ENCODE results near the gene PELO. TPM values are rescaled to one million over a fixed set of nuclear protein-coding genes. Genes with fewer than 3 reads are reported as not detected.

PELO gene
- total and polyA plus RNA-seq, 12 donors, result 4.7 to 28.1 (median 21.1) TPM

DNA sequence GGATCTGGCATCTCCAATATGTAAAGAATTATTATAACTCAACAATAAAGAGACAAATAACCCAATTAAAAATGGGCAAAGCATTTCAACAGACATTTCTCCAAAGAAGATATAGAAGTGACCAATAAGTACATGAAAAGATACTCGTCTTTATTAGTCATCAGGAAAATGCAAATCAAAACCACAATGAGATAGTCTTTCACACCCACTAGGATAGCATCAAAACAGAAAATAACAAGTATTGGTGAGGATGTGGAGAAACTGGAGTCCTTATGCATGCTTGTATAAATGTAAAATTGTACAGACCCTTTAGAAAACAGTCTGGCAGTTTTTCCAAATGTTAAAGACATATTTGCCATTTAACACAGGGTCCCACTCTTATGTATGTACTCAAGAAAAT lies 39.1 kb upstream of the PELO start:
- Histone ChIP-seq H3K4me3 (no peak overlapping the region), H3K4me1 (peaks cover 0 to 20% (median 14%) of the 10 kb centered on the region in 9 donors), H3K36me3 (no peaks in the 10 kb centered on the region), H3K9me3 (no peaks in the 10 kb centered on the region), H3K27me3 (no peaks in the 10 kb centered on the region), H3K27ac (no peak overlapping the region)
- TF ChIP-seq, protein P1, sequence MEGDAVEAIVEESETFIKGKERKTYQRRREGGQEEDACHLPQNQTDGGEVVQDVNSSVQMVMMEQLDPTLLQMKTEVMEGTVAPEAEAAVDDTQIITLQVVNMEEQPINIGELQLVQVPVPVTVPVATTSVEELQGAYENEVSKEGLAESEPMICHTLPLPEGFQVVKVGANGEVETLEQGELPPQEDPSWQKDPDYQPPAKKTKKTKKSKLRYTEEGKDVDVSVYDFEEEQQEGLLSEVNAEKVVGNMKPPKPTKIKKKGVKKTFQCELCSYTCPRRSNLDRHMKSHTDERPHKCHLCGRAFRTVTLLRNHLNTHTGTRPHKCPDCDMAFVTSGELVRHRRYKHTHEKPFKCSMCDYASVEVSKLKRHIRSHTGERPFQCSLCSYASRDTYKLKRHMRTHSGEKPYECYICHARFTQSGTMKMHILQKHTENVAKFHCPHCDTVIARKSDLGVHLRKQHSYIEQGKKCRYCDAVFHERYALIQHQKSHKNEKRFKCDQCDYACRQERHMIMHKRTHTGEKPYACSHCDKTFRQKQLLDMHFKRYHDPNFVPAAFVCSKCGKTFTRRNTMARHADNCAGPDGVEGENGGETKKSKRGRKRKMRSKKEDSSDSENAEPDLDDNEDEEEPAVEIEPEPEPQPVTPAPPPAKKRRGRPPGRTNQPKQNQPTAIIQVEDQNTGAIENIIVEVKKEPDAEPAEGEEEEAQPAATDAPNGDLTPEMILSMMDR (IDR thresholded peaks at IDR 0.05), result no peak
- 30 to 86% methylated on average over 1 of the region's 1 CpG for WGBS, 2 donors
- ATAC-seq (no peak), DNase-seq (no peak)
- intact Hi-C loops (cut with DNase I), result no loop called here

GRCh38 chr5:52749666-52750065 lies 38.0 kb upstream of the PELO start:
- DNase-seq (no peak), ATAC-seq (no peak)
- Histone ChIP-seq H3K27me3 (no peaks in the 10 kb centered on the region), H3K27ac (no peak overlapping the region), H3K4me3 (no peak overlapping the region), H3K36me3 (no peaks in the 10 kb centered on the region), H3K4me1 (peaks cover 0 to 9% (median 4%) of the 10 kb centered on the region in 9 donors), H3K9me3 (no peaks in the 10 kb centered on the region)
- intact Hi-C loops (cut with DNase I), result no loop called here
- TF ChIP-seq, protein P1 (IDR thresholded peaks at IDR 0.05), result no peak

DNA sequence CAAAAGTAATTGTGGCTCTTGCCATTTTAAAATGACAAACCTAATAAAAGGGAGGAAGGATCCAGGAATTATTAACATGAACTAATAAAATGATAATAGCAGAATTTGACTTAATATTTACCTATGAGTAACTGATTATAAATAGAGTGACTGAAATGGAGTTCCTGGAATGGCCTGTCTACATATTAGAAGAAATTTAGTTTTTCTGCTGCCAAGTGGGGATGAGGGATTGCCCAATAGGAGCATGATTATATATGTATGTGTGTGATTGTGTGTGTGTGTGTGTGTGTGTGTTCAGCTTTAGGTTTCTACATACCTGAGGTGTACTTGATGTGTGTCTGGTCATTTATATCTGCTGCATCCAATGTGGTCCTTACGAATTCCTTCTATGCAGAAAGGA lies 36.6 kb upstream of the PELO start:
- Histone ChIP-seq H3K9me3 (no peaks in the 10 kb centered on the region), H3K27ac (no peak overlapping the region), H3K4me3 (no peak overlapping the region), H3K36me3 (no peaks in the 10 kb centered on the region), H3K27me3 (no peaks in the 10 kb centered on the region), H3K4me1 (no peaks in the 10 kb centered on the region)
- ATAC-seq, result no peak
- intact Hi-C loops (cut with DNase I), result no loop called here
- WGBS, 2 donors, result 95 to 97% methylated on average over 1 of the region's 1 CpG
- no peak for DNase-seq
- TF ChIP-seq, protein P1 (IDR thresholded peaks at IDR 0.05), result no peak

DNA sequence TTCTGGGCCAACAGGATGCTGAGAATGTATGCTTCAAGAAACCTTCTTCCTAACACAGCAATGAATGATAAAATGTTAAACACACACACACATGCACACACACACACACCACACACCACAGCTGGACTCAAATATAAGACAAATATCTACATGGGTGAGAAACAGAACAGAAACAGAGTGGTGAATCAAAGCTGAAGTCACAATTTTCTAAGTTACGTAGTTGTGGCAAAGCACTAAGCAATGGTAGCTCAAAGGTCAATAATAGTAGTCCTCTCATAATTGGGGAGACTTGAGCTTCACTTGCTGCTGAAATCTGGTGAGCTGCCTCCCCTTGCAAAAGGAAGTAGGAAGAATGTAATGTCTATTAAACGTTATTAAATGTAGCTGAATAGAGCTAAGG lies 33.7 kb upstream of the PELO start:
- no peak overlapping the region for H3K27ac ChIP-seq

More for the DNA sequence above, 33.7 kb upstream of the PELO start:
- intact Hi-C loops (cut with DNase I), result no loop called here
- H3K4me1 ChIP-seq, result peaks cover 0 to 28% (median 6%) of the 10 kb centered on the region in 9 donors
- no peaks in the 10 kb centered on the region for H3K9me3 ChIP-seq
- no peaks in the 10 kb centered on the region for H3K36me3 ChIP-seq
- ATAC-seq, result no peak
- no peak overlapping the region for H3K4me3 ChIP-seq
- WGBS, 2 donors, result 82 to 89% methylated on average over 2 of the region's 2 CpGs
- no peaks in the 10 kb centered on the region for H3K27me3 ChIP-seq
- TF ChIP-seq, protein P1 (IDR thresholded peaks at IDR 0.05), result no peak
- DNase-seq, result no peak

All from heart right ventricle (tissue), 16 donors.